PC-9 (cell line): ENCODE measurements around the gene C20orf144. TPM values are rescaled to one million over a fixed set of nuclear protein-coding genes. Genes with fewer than 3 reads are reported as not detected.

Experiments
- BruUV-seq: library from RNA; stranded (reverse); fragments of 400-500 nt; replicated peaks from 2 replicates; lab custom pipeline; 2021; lab: Mats Ljungman, UMichigan
- CTCF ChIA-PET: fragments of 300-600 bp; sonication (Branson Sonifier 250); formaldehyde crosslinking; loops from one replicate; lab custom pipeline; 2022; ENCODE audit warnings: antibody characterized with exemption; lab: Charles Lee
- POLR2A ChIA-PET: fragments of 300-600 bp; sonication (Branson Sonifier 250); formaldehyde crosslinking; loops from one replicate; lab custom pipeline; 2022; ENCODE audit warnings: antibody characterized with exemption; ENCODE audit not compliant: unreplicated experiment; lab: Charles Lee
- DNase-seq, 2 experiments: peaks; one replicate each; pipeline versions ENCODE4 v3.0.0 to v3.0.0-alpha.2; 2015 to 2022; ENCODE audit warnings: mixed read lengths in 1 of 2
- H2AFZ ChIP-seq: fragments of 200-600 bp; sonication (generic); 2 replicates; pipeline ENCODE4 v1.8.1; 2017; ENCODE audit warnings: antibody characterized with exemption
- H3F3A ChIP-seq: fragments of 200-600 bp; sonication (generic); 2 replicates; pipeline ENCODE4 v1.8.1; 2017; ENCODE audit warnings: antibody characterized with exemption, mild to moderate bottlenecking, low read depth; ENCODE audit not compliant: insufficient read depth
- H3K27ac ChIP-seq: fragments of 200-600 bp; sonication (generic); 2 replicates; pipeline ENCODE4 v1.6.1; 2016; ENCODE audit warnings: mixed run types
- H3K27me3 ChIP-seq: fragments of 200-600 bp; sonication (generic); 2 replicates; pipeline ENCODE4 v1.6.1; 2016; ENCODE audit warnings: low read depth, mixed run types; ENCODE audit not compliant: insufficient read depth
- H3K36me3 ChIP-seq: fragments of 200-600 bp; sonication (generic); 2 replicates; pipeline ENCODE4 v1.6.1; 2016; ENCODE audit warnings: low read depth, mixed run types
- H3K4me1 ChIP-seq: fragments of 200-600 bp; sonication (generic); replicated peaks from 2 replicates; pipeline ENCODE4 v1.6.1; 2016; ENCODE audit warnings: mixed run types; ENCODE audit not compliant: insufficient read depth
- H3K4me2 ChIP-seq: fragments of 200-600 bp; sonication (generic); 2 replicates; pipeline ENCODE4 v1.6.1; 2017; ENCODE audit warnings: mixed run types
- H3K4me3 ChIP-seq: fragments of 200-600 bp; sonication (generic); 2 replicates; pipeline ENCODE4 v1.6.1; 2016; ENCODE audit warnings: mixed run types
- H3K79me2 ChIP-seq: fragments of 200-600 bp; sonication (generic); 2 replicates; pipeline ENCODE4 v1.6.1; 2017; ENCODE audit warnings: low read depth, mixed run types
- H3K9me2 ChIP-seq: fragments of 200-600 bp; sonication (generic); 2 replicates; pipeline ENCODE4 v1.8.1; 2017; ENCODE audit warnings: mild to moderate bottlenecking; ENCODE audit not compliant: insufficient read depth
- H3K9me3 ChIP-seq: fragments of 200-600 bp; sonication (generic); 2 replicates; pipeline ENCODE4 v1.8.1; 2016; ENCODE audit warnings: low read depth; ENCODE audit not compliant: insufficient read depth
- H4K20me1 ChIP-seq: fragments of 200-600 bp; sonication (generic); 2 replicates; pipeline ENCODE4 v1.8.1; 2017; ENCODE audit not compliant: insufficient read depth
- EZH2 ChIP-seq: fragments of 200-600 bp; sonication (generic); IDR thresholded peaks from 2 replicates; pipeline ENCODE4 v1.8.0; 2017; ENCODE audit warnings: antibody characterized with exemption, low read depth
- intact Hi-C: fragments of 100-400 bp; cut with micrococcal nuclease; formaldehyde crosslinking; loops from one replicate; pipeline ENCODE4 v1.10.0; 2022; ENCODE audit not compliant: unreplicated experiment
- total RNA-seq: library from RNA; stranded (reverse); gene quantifications from 2 replicates; pipeline ENCODE4 v1.2.3, GENCODE V29; 2021
- TF ChIP-seq, protein P1 (sequence below): fragments of 200-600 bp; sonication (generic); conservative IDR thresholded peaks from 2 replicates; pipeline ENCODE4 v1.6.1; 2017; ENCODE audit warnings: mixed run types, antibody characterized with exemption, mild to moderate bottlenecking, moderate library complexity

The C20orf144 gene
- total RNA-seq, 1 experiment from 2014 or later, result 0.20 TPM

DNA sequence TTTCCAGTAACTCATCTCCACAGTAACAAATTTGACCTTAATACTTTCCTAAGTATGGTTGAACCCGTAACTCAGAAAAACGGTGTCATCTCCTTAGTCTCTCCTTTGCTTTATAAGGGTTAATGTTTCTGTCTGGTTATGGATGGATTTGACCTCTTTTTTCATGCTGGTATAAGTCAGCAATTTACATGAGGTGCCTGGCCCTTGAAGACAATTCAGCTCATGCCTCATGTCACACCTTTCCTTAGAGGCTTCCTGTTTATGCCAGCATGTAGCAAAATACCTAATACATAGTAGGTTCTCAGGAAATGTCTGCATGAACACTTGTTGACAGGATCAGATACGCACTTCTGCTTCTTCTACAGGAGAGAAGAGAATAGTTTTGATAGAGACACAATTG is 37.7 kb upstream of the C20orf144 start:
- ChIA-PET CTCF (no interaction called here), POLR2A (no interaction called here)
- DNase-seq, result no peak
- no peaks in the 10 kb centered on the region; the same call in 1 of the 2 replicates for H4K20me1 ChIP-seq
- H2AFZ ChIP-seq, result no peak overlapping the region
- H3K27me3 ChIP-seq, result no peaks in the 10 kb centered on the region
- H3K4me3 ChIP-seq, result no peak overlapping the region
- no peak for TF ChIP-seq EZH2
- TF ChIP-seq, protein P1, sequence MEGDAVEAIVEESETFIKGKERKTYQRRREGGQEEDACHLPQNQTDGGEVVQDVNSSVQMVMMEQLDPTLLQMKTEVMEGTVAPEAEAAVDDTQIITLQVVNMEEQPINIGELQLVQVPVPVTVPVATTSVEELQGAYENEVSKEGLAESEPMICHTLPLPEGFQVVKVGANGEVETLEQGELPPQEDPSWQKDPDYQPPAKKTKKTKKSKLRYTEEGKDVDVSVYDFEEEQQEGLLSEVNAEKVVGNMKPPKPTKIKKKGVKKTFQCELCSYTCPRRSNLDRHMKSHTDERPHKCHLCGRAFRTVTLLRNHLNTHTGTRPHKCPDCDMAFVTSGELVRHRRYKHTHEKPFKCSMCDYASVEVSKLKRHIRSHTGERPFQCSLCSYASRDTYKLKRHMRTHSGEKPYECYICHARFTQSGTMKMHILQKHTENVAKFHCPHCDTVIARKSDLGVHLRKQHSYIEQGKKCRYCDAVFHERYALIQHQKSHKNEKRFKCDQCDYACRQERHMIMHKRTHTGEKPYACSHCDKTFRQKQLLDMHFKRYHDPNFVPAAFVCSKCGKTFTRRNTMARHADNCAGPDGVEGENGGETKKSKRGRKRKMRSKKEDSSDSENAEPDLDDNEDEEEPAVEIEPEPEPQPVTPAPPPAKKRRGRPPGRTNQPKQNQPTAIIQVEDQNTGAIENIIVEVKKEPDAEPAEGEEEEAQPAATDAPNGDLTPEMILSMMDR, result no peak
- H3K9me2 ChIP-seq, result no peaks in the 10 kb centered on the region
- H3K27ac ChIP-seq, result no peak overlapping the region
- no peaks in the 10 kb centered on the region for H3F3A ChIP-seq
- intact Hi-C loops, result no loop called here
- H3K4me1 ChIP-seq, result no peaks in the 10 kb centered on the region
- H3K79me2 ChIP-seq, result no peaks in the 10 kb centered on the region
- H3K36me3 ChIP-seq, result 0 out of 2 replicates have a peak, but pooled peaks cover 14% of the 10 kb centered on the region
- H3K4me2 ChIP-seq, result no peak overlapping the region
- no TSS peak for BruUV-seq
- H3K9me3 ChIP-seq, result no peaks in the 10 kb centered on the region

DNA sequence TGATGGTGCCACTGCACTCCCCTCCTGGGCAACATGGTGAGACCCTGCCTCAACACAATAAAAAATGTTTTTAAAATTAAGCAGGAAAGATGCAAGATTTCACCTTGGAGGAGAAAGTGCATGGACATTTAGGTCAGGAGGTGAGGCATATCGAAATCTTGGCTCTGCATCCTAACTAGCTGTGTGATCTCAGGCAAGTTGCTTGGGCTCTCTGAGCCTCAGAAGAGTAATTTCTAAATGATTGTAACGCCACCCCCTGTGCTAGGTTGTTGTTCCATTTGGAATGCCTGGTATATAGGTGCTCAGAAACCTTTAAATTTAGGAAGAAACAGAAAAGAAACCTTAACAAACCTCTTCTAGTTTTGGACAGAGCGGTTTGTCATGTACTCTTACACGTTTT is 35.9 kb upstream of the C20orf144 start:
- Histone ChIP-seq H3K9me3 (no peaks in the 10 kb centered on the region), H3K27me3 (no peaks in the 10 kb centered on the region), H3K79me2 (no peaks in the 10 kb centered on the region), H3K4me1 (no peaks in the 10 kb centered on the region), H3K27ac (no peak overlapping the region), H3K4me2 (no peak overlapping the region), H3K36me3 (0 out of 2 replicates have a peak, but pooled peaks cover 14% of the 10 kb centered on the region), H4K20me1 (no peaks in the 10 kb centered on the region; the same call in 1 of the 2 replicates), H3K4me3 (no peak overlapping the region), H2AFZ (no peak overlapping the region), H3F3A (no peaks in the 10 kb centered on the region), H3K9me2 (no peaks in the 10 kb centered on the region)
- ChIA-PET CTCF (no interaction called here), POLR2A (no interaction called here)
- BruUV-seq, result no TSS peak
- intact Hi-C loops, result no loop called here
- TF ChIP-seq EZH2, result no peak
- TF ChIP-seq, protein P1, result no peak
- no peak for DNase-seq

DNA sequence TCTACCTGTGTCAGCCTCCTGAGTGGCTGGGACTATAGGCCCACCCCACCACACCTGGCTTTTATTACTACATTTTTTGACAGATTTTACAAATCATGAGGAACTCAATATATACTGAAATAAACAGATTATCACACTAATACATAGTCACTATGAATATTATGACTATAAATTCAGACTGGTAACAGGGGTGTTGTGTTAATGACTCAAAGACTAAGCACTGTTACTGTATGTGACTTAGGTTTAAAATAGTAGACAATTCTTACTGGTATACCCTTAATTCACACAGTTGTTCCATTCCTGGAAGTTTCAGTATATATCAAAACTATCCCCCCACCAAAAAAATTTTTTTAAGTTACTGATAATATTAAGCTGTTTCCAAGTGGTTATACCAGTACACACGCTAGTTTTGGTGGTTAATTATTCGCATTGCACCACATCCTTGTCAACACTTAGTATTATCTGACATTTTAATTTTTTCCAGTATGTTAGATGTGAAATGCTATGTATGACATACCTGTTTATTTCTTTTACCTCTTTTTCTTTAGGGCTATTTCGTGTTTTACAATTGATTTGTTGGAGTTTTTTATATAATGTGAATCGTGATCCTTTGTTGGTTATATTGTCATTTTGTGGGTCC is 34.4 kb upstream of the C20orf144 start:
- intact Hi-C loops, result no loop called here
- Histone ChIP-seq H3K4me2 (no peak overlapping the region), H3K9me3 (no peaks in the 10 kb centered on the region), H3K4me3 (no peak overlapping the region), H3K79me2 (no peaks in the 10 kb centered on the region), H3K27ac (no peak overlapping the region), H3K9me2 (no peaks in the 10 kb centered on the region), H3K27me3 (no peaks in the 10 kb centered on the region), H4K20me1 (no peaks in the 10 kb centered on the region; the same call in 1 of the 2 replicates), H3K36me3 (0 out of 2 replicates have a peak, but pooled peaks cover 14% of the 10 kb centered on the region), H3K4me1 (no peaks in the 10 kb centered on the region), H2AFZ (no peak overlapping the region), H3F3A (no peaks in the 10 kb centered on the region)
- ChIA-PET POLR2A (no interaction called here), CTCF (no interaction called here)
- DNase-seq, result no peak
- no peak for TF ChIP-seq EZH2
- TF ChIP-seq, protein P1, result no peak
- BruUV-seq, result no TSS peak
